GM20431 (cell line): ENCODE measurements around the gene ATAD3A.
"Not testable (repeated sequence)": the region's sequence is repeated elsewhere in the genome, so short reads cannot be mapped to it uniquely, and the experiment has no call there.

Experiments used
- in situ Hi-C: fragments of 300-500 bp; cut with MseI, MboI; formaldehyde crosslinking; loops from one replicate; pipeline ENCODE4 v1.15.0; 2020; ENCODE audit warnings: low sequenced_read_pairs; ENCODE audit not compliant: unreplicated experiment

ATAD3A gene

DNA sequence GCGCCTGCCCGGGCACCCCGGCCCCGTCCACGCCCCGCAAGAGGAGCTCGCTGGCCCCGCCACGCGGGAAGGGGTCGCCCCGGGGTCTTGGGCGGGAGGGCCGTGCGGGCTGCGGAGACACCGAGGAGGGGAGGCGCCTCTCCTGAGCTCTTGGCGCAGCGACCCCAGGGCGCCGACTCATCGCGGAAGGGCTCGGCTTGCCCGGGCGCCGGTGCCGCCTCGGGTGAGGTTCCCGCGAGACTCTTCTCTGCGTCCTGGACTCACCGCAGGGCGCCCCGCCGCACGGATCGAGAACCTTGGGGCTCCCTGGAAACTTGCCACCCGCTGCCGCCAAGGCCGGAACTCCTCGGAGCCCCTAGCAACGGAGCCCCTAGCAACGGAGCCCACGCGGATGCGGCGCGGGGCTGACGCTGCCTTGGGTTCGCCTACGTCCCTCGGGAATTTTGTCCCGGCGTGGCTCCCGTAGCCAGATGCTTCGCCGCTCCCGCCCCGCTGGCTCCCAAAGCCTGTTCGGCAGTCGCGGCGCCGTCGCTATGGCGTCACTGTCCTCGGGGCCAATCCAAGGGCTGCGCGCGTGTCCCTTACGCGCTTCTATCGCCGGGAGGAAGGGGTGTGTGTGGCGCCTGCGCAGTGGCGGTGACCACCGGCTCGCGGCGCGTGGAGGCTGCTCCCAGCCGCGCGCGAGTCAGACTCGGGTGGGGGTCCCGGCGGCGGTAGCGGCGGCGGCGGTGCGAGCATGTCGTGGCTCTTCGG lies at the start of gene ATAD3A:
Gene ATAD3A, plus strand, starts transcription at position 630 of the 753 bp plus-strand sequence. Its CDS starts 107 bp downstream, at position 737.
- in situ Hi-C loops, result no loop called here

DNA sequence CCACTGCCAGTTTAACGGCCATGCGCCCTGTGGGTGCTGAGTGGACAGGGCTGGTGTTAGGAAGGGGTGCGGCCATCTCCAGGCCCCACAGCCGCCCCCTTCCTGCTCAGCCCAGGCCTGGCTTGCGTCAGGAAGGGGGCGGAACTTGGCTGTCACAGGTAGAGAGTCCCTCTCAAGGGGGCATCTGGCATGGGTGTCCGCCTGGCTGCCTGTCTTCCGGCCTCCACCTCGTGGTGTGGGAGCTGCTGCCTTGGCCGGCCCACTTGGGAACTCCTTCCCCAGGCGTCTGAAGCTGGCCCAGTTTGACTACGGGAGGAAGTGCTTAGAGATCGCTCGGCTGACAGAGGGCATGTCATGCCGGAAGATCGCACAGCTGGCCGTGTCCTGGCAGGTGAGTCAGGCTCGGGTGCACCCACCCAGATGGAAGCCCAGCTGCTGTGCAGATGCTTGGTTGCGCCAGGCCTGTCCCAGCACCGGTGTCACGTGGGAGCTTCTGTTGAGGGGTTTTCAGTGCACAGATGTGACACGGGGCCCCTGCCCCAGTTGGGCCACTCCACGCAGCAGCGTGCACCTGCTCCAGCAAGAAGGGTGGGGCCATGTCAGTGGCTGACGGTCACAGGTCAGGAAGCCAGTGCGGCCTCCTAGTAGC lies 49.5 kb upstream of the ATAD3A start:
- in situ Hi-C loops, result no loop called here

- in situ Hi-C loops, result no loop called here
Observed at GRCh38 chr1:1463312-1463711, 48.6 kb upstream of the ATAD3A start.

DNA sequence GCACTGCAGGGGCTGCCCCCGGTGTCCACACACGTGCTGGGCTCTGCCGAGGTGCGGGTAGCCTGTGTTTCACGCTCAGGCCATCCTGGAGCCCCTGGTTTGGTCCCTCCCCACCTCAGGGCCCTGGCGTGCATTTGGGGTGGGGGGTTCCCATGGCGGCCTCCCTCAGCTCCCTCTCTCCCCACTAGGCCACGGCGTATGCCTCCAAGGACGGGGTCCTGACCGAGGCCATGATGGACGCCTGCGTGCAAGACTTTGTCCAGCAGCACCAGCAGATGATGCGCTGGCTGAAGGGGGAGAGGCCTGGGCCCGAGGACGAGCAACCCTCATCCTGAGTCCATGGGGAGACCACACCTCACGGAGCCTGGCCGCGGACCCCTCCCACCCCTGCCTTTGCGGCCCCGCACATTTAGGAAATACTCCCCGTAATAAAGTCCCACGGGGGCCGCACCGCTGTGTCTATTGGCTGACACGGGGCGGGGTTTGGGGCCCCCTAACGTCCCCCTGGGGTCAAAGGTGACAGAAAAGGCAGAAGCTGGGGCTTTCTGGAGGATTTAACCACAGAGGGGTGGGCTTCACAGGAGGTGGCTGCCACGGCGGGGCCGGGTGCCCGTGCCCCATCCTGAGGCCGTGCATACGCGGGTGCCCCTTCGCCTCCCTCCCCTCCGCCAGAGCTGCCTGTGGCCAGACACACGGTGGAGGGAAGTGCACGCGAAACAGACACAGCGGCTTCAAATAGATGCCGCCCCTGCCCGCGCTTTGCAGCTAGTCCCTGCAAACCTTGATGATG lies 43.6 kb upstream of the ATAD3A start:
- in situ Hi-C loops, result not testable (repeated sequence)

GRCh38 chr1:1470626-1471388 lies 41.2 kb upstream of the ATAD3A start:
- in situ Hi-C loops, result no loop called here

DNA sequence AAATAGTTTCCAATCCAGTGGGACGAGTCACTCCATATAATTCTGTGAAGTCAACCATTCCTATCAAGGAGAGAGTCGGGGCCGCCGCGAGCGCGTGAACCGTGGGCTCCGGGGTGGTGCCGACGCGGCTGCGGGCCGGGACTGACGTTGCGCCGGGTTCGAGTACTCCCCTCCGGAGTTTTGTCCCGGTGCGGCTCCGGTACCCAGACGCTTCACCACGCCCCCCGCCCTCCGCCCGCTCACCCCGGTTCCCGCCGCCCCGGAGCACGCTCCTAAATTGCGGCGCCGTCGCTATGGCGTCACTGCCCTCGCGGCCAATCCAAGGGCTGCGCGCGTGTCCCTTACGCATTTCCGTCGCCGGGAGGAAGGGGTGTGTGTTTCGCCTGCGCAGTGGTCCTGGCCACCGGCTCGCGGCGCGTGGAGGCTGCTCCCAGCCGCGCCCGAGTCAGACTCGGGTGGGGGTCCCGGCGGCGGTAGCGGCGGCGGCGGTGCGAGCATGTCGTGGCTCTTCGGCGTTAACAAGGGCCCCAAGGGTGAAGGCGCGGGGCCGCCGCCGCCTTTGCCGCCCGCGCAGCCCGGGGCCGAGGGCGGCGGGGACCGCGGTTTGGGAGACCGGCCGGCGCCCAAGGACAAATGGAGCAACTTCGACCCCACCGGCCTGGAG lies 40.4 kb upstream of the ATAD3A start, which contains the start of gene ATAD3B:
Gene ATAD3B, plus strand, starts transcription at position 377 of the 664 bp plus-strand sequence. Its CDS starts 120 bp downstream, at position 497.
- in situ Hi-C loops, result no loop called here

- in situ Hi-C loops, result not testable (repeated sequence)
Observed at GRCh38 chr1:1472053-1472876, 39.7 kb upstream of the ATAD3A start.

DNA sequence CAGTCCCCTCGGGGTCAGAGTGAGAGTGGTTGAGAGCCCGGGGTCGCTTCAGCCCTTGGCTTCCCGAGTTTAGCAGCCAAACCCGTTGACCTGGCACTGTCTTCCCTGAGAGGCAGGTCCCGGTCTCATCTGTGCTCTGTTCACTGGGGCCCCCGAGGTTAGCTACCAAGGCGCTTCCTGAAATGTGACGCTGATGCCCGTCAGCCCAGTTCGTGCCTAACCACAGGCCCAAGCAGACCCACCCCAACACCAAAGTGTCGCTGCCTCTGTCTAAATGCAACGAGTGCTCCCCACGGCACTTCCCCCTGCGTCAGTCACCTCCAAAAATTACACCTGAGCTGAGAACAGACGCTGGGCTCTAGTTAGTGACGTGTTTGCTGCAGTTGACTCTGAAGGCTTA lies 36.0 kb upstream of the ATAD3A start:
- in situ Hi-C loops, result not testable (repeated sequence)

GRCh38 chr1:1477206-1477605 lies 34.8 kb upstream of the ATAD3A start:
- in situ Hi-C loops, result no loop called here

- in situ Hi-C loops, result no loop called here
Observed at GRCh38 chr1:1479547-1480487, 32.1 kb upstream of the ATAD3A start.

- in situ Hi-C loops, result not testable (repeated sequence)
Observed at GRCh38 chr1:1480488-1480867, 31.5 kb upstream of the ATAD3A start.

DNA sequence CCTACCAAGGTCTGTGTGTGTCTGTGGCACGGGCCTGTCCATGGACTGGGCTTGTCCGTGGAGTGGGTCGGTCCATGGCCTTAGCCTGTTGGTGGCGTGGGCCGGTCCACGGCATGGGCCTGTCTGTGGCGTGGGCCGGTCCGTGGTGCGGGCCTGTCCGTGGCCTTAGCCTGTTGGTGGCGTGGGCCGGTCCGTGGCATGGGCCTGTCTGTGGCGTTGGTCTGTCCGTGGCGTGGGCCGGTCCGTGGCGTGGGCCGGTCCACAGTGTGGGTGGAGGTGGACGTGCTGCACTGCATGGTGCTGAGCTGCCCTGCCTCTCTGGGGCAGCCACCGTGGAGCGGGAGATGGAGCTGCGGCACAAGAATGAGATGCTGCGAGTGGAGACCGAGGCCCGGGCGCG lies 30.2 kb upstream of the ATAD3A start:
- in situ Hi-C loops, result not testable (repeated sequence)

DNA sequence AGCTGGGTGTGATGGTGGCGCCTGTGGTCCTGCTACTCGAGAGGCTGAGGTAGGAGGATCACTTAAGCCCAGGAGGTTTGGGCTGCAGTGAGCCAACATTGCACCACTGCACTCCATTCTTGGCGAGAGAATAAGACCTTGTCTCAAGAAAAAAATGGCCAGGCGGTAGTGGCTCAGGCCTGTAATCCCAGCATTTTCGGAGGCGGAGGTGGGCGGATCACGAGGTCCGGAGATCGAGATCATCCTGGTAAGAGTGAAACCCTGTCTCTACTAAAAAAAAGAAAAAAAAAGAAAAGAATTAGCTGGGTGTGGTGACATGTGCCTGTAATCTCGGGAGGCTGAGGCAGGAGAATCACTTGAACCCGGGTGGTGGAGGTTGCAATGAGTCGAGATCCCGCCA lies 29.1 kb upstream of the ATAD3A start:
- in situ Hi-C loops, result no loop called here

GRCh38 chr1:1483714-1484113 lies 28.2 kb upstream of the ATAD3A start:
- in situ Hi-C loops, result no loop called here

DNA sequence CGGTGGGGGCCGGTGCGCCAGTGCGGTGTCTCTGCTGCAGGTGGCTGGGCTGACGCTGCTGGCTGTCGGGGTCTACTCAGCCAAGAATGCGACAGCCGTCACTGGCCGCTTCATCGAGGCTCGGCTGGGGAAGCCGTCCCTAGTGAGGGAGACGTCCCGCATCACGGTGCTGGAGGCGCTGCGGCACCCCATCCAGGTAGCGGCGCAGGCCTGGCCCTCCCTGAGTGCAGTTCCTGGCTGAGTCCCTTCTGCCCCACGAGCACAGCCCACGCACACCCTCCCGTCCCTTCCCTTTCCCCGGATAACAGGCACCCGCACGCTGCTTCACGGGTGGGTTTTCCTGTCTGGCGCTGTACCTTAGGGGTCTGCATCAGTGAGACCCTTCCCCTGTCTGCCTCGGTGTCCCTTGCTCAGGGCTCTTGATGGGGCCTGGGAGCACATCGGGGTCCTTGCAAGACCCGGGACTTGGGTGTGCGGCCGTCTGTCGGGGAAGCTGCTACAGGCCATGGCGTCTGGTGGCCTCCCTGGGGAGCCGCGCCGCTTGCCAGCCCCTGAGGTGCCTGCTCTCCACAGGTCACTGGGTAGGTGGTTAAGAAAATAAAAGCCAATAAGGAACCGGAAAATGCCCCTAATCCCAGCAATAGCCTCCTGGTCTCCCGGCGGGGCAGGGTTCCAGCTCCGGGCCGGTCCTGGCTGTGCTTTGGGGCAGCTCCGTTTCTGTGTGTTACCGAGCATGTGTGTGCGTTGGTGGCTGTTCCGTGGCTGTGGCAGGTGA lies 26.8 kb upstream of the ATAD3A start:
- in situ Hi-C loops, result not testable (repeated sequence)

GRCh38 chr1:1485755-1486317 lies 26.1 kb upstream of the ATAD3A start:
- in situ Hi-C loops, result not testable (repeated sequence)

DNA sequence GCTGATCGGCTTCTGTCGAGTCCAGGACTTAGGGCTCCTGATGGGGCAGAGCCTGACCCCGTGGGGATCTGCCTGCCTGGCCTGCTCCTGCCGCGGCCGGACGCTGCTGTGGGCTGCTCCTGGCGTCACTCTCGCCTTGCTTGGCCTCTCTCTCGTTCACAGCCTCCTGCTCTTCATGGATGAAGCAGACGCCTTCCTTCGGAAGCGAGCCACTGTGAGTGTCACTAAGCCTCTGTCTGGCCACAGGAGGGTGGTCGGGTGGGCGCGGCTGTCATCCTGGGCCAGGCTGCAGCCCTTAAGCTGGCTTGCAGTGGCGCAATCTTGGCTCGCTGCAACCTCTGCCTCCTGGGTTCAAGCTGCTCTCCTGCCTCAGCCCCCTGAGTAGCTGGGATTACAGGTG lies 24.3 kb upstream of the ATAD3A start:
- in situ Hi-C loops, result no loop called here
